ENCODE measurements around the gene SKP2. TPM values are rescaled to one million over a fixed set of nuclear protein-coding genes. Genes with fewer than 3 reads are reported as not detected.
A peak's percentile ranks its signal among the peaks of the same experiment; 100 is the strongest.

SKP2 gene
- total RNA-seq, 1 donor from 2014 or later, result 9.5 TPM

DNA sequence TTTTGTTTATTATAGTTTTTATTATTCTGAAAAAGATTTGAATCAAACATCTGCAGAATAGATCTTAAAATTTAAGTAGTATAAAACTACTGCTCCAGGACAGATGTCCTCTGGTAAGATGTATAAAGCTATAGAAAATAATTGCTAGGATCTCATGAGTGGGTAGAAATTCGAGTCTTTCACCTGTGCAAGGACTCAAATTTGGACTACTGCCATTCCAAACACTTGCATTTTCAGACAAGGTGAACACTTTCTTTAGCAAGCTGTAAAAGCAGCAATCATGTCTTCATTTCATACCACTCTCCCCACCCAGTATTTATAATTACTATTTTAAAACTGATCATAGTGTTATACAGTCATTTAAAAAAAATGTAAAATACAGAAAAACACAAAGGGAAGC, 20.7 kb downstream of the SKP2 start:
- no peak for TF ChIP-seq CTCF (IDR thresholded peaks at IDR 0.05; ENCODE audit: insufficient read depth, low read length, severe bottlenecking)
- H3K36me3 ChIP-seq (ENCODE audit: control insufficient read depth, insufficient read depth, low read length), result peaks cover 8% of the 10 kb centered on the region
- FAIRE-seq, result no peak
- DNase-seq (ENCODE audit: low read depth), result no peak
- H3K27me3 ChIP-seq (ENCODE audit: control insufficient read depth, insufficient read depth, low read length), result no peaks in the 10 kb centered on the region
- H3K4me3 ChIP-seq (ENCODE audit: low read depth, low read length), result no peak overlapping the region

DNA sequence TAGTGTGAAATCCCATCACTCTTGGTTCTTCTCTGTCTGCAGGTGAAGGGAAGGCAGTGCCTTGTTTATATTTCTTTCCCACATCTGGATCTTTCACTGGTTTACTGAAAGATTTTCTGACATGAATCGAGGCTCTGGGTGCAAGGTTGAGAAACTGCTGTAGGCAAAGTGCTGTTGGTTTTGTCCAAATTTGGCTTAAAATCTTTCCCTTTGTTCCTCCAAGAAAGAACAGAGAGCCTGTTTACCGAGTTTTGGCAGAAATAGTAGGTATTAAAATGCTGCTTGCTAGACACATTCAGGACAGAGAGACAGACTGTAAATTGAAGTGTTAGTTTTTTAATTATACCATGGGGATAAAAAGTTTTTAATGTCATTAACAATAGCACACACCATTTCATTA, 21.5 kb downstream of the SKP2 start:
- DNase-seq (ENCODE audit: low read depth), result no peak
- Histone ChIP-seq H3K36me3 (ENCODE audit: control insufficient read depth, insufficient read depth, low read length) (peaks cover 5% of the 10 kb centered on the region), H3K4me3 (ENCODE audit: low read depth, low read length) (no peak overlapping the region), H3K27me3 (ENCODE audit: control insufficient read depth, insufficient read depth, low read length) (no peaks in the 10 kb centered on the region)
- TF ChIP-seq CTCF (IDR thresholded peaks at IDR 0.05; ENCODE audit: insufficient read depth, low read length, severe bottlenecking), result no peak
- FAIRE-seq, result no peak

GRCh38 chr5:36174119-36174518, 22.2 kb downstream of the SKP2 start:
- no peak overlapping the region for H3K4me3 ChIP-seq (ENCODE audit: low read depth, low read length)
- H3K27me3 ChIP-seq (ENCODE audit: control insufficient read depth, insufficient read depth, low read length), result no peaks in the 10 kb centered on the region
- H3K36me3 ChIP-seq (ENCODE audit: control insufficient read depth, insufficient read depth, low read length), result peaks cover 4% of the 10 kb centered on the region
- FAIRE-seq, result no peak
- DNase-seq (ENCODE audit: low read depth), result no peak
- no peak for TF ChIP-seq CTCF (IDR thresholded peaks at IDR 0.05; ENCODE audit: insufficient read depth, low read length, severe bottlenecking)

- no peak for DNase-seq (ENCODE audit: low read depth)
- Histone ChIP-seq H3K4me3 (ENCODE audit: low read depth, low read length) (no peak overlapping the region), H3K36me3 (ENCODE audit: control insufficient read depth, insufficient read depth, low read length) (peaks cover 4% of the 10 kb centered on the region), H3K27me3 (ENCODE audit: control insufficient read depth, insufficient read depth, low read length) (no peaks in the 10 kb centered on the region)
- TF ChIP-seq CTCF (IDR thresholded peaks at IDR 0.05; ENCODE audit: insufficient read depth, low read length, severe bottlenecking), result no peak
- FAIRE-seq, result no peak
These were observed 23.1 kb downstream of the SKP2 start for GRCh38 chr5:36175043-36175442.

DNA sequence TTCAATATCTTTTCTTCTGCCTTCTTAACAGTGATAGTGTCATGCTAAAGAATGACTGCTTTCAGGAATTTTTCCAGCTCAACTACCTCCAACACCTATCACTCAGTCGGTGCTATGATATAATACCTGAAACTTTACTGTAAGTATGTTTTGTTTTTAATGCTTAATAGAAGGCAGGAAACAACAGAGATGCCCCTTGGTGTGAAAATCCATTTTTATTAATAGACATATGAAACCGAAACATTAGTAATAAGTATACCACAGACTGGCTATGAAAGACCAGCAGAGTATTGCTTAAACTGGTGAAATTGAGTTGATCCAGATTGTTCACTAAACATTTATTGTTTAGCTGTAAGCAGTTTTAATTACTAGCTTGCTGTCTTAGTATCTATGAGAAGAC, 25.2 kb downstream of the SKP2 start:
- Histone ChIP-seq H3K36me3 (ENCODE audit: control insufficient read depth, insufficient read depth, low read length) (peaks cover 3% of the 10 kb centered on the region), H3K4me3 (ENCODE audit: low read depth, low read length) (no peak overlapping the region), H3K27me3 (ENCODE audit: control insufficient read depth, insufficient read depth, low read length) (no peaks in the 10 kb centered on the region)
- TF ChIP-seq CTCF (IDR thresholded peaks at IDR 0.05; ENCODE audit: insufficient read depth, low read length, severe bottlenecking), result no peak
- DNase-seq (ENCODE audit: low read depth), result no peak
- FAIRE-seq, result no peak

DNA sequence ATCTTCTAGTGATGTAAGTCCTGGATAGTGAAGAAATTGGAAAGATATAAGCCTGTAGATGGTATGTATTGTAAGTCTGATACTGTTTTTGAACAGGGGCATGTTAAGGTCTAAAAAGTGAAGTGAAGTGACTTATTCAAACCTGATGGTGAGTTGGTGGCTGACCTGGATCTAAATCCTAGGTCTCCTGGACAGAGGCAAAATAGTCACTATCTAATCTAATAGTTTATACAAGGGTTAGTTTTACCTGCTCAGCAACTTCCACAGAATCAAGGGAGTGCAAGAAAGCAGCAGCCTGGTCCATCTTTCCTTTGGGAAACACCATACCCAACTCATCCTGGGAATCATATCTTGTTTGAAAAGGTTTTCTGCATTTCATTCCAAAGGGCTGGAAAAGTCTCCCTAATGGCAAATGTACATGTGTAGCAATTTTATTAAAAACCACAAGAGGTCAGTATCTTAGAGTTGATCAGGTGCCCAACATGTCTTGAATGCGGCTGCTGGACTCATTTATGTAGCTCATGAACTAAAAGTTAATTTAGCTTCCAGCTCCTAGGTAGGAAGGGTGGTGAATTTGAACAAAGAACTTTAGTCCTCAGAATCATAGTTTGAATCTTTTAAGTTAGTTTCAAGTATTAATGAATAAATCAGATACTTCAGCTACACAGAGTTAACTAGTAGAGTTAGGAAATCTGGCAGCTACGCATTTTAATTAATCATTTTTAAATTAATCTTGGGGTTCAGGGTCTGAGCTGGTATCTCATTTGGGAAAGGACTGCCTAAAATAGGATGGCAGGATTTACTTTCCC, 26.0 kb downstream of the SKP2 start:
- FAIRE-seq (no peak), DNase-seq (ENCODE audit: low read depth) (peak; percentile 51)
- Histone ChIP-seq H3K27me3 (ENCODE audit: control insufficient read depth, insufficient read depth, low read length) (no peaks in the 10 kb centered on the region), H3K36me3 (ENCODE audit: control insufficient read depth, insufficient read depth, low read length) (peaks cover 3% of the 10 kb centered on the region), H3K4me3 (ENCODE audit: low read depth, low read length) (no peak overlapping the region)
- peak; percentile 42 for TF ChIP-seq CTCF (IDR thresholded peaks at IDR 0.05; ENCODE audit: insufficient read depth, low read length, severe bottlenecking)

Data from bronchial epithelial cell (primary cell).